SU-DHL-6 (cell line): ENCODE results near the gene GPR153.
"Not testable (repeated sequence)": the region's sequence is repeated elsewhere in the genome, so short reads cannot be mapped to it uniquely, and the experiment has no call there.

Experiments used
- H2AFZ ChIP-seq: fragments of 200-600 bp; sonication (generic); 2 replicates; pipeline ENCODE4 v1.6.1; 2014; ENCODE audit warnings: low read depth, mild to moderate bottlenecking, moderate library complexity, mixed read lengths, antibody characterized with exemption, low read length; ENCODE audit not compliant: severe bottlenecking
- H3F3A ChIP-seq: fragments of 200-600 bp; shearing (Covaris generic); 2 replicates; pipeline ENCODE4 v1.6.0; 2016; ENCODE audit warnings: antibody characterized with exemption, mild to moderate bottlenecking; ENCODE audit not compliant: insufficient read depth
- H3K27ac ChIP-seq: fragments of 200-600 bp; sonication (generic); 2 replicates; pipeline ENCODE4 v1.5.1; 2016; ENCODE audit warnings: low read depth, mild to moderate bottlenecking, low read length, moderate library complexity, mixed read lengths
- H3K27me3 ChIP-seq: fragments of 200-600 bp; sonication (generic), shearing (Covaris generic); 2 replicates; pipeline ENCODE4 v1.6.0; 2014; ENCODE audit warnings: mild to moderate bottlenecking, low read length
- H3K36me3 ChIP-seq: fragments of 200-600 bp; sonication (generic); 2 replicates; pipeline ENCODE4 v1.6.1; 2014; ENCODE audit warnings: mild to moderate bottlenecking, low read length, mixed read lengths
- H3K4me2 ChIP-seq: fragments of 300-600, 200-600 bp; shearing (Covaris generic), sonication (generic); 2 replicates; pipeline ENCODE4 v1.6.0; 2014; ENCODE audit warnings: low read length, low read depth, mild to moderate bottlenecking; ENCODE audit not compliant: poor library complexity, severe bottlenecking
- H3K4me3 ChIP-seq: fragments of 200-600 bp; sonication (generic); 2 replicates; pipeline ENCODE4 v1.5.1; 2014; ENCODE audit warnings: antibody characterized with exemption, low read length, mild to moderate bottlenecking, mixed read lengths; ENCODE audit not compliant: insufficient read depth, poor library complexity, severe bottlenecking
- H3K79me2 ChIP-seq: fragments of 200-600 bp; sonication (generic); 2 replicates; pipeline ENCODE4 v1.6.1; 2014; ENCODE audit warnings: mild to moderate bottlenecking, low read length, moderate library complexity; ENCODE audit not compliant: insufficient read depth
- H3K9ac ChIP-seq: fragments of 200-600 bp; sonication (generic); 2 replicates; pipeline ENCODE4 v1.7.0; 2014; ENCODE audit warnings: mild to moderate bottlenecking, low read length
- H3K9me2 ChIP-seq: fragments of 200-600 bp; sonication (generic); replicated peaks from 2 replicates; pipeline ENCODE4 v1.6.1; 2014; ENCODE audit warnings: low read length; ENCODE audit not compliant: insufficient read depth
- H3K9me3 ChIP-seq: fragments of 200-600 bp; sonication (generic); 2 replicates; pipeline ENCODE4 v1.6.1; 2014; ENCODE audit warnings: low read length, mixed read lengths; ENCODE audit not compliant: insufficient read depth
- H4K20me1 ChIP-seq: fragments of 200-600 bp; sonication (generic); 2 replicates; pipeline ENCODE4 v1.6.1; 2014; ENCODE audit warnings: low read depth, mild to moderate bottlenecking, antibody characterized with exemption, low read length, moderate library complexity, mixed read lengths
- CTCF ChIP-seq: fragments of 200-600 bp; sonication (generic); IDR thresholded peaks from one replicate; pipeline ENCODE4 v1.5.1; 2017; ENCODE audit warnings: antibody characterized with exemption, mild to moderate bottlenecking, low read length, moderate library complexity; ENCODE audit not compliant: insufficient read depth, poor library complexity, severe bottlenecking
- EZH2phosphoT487 ChIP-seq: fragments of 200-600 bp; sonication (generic), shearing (Covaris generic); conservative IDR thresholded peaks from 2 replicates; pipeline ENCODE4 v1.6.1; 2018; ENCODE audit warnings: mild to moderate bottlenecking, antibody characterized with exemption, low read length, moderate library complexity, mixed read lengths

GPR153 gene

GRCh38 chr1:6308449-6308848 lies 47.6 kb upstream of the GPR153 start:
- Histone ChIP-seq H3K27ac (no peak overlapping the region), H3K9me3 (no peaks in the 10 kb centered on the region), H4K20me1 (no peaks in the 10 kb centered on the region), H3K4me2 (no peak overlapping the region), H3F3A (no peaks in the 10 kb centered on the region), H3K27me3 (no peaks in the 10 kb centered on the region), H3K9ac (no peak overlapping the region), H3K36me3 (no peaks in the 10 kb centered on the region), H3K79me2 (no peaks in the 10 kb centered on the region), H3K9me2 (no peaks in the 10 kb centered on the region), H2AFZ (no peak overlapping the region), H3K4me3 (no peak overlapping the region)
- TF ChIP-seq EZH2phosphoT487, result no peak
- TF ChIP-seq CTCF, result no peak

- H3K27me3 ChIP-seq, H3F3A ChIP-seq, H3K9me3 ChIP-seq, H2AFZ ChIP-seq, H3K36me3 ChIP-seq, H3K79me2 ChIP-seq, H3K4me3 ChIP-seq, H3K9me2 ChIP-seq, H3K27ac ChIP-seq, H4K20me1 ChIP-seq, H3K9ac ChIP-seq, H3K4me2 ChIP-seq: not testable (repeated sequence)
These were observed 46.8 kb upstream of the GPR153 start for GRCh38 chr1:6307682-6308081.

- Histone ChIP-seq H3F3A (no peaks in the 10 kb centered on the region), H3K4me2 (no peak overlapping the region), H3K9me3 (no peaks in the 10 kb centered on the region), H3K4me3 (no peak overlapping the region), H3K36me3 (no peaks in the 10 kb centered on the region), H3K9me2 (no peaks in the 10 kb centered on the region), H4K20me1 (no peaks in the 10 kb centered on the region), H3K27me3 (no peaks in the 10 kb centered on the region), H3K9ac (no peak overlapping the region), H2AFZ (no peak overlapping the region), H3K79me2 (no peaks in the 10 kb centered on the region), H3K27ac (no peak overlapping the region)
- TF ChIP-seq EZH2phosphoT487 (no peak), CTCF (no peak)
These were observed 46.2 kb upstream of the GPR153 start for GRCh38 chr1:6307099-6307498.

GRCh38 chr1:6303397-6304012 lies 42.6 kb upstream of the GPR153 start:
- H3K27me3 ChIP-seq, result no peaks in the 10 kb centered on the region
- no peaks in the 10 kb centered on the region for H3K36me3 ChIP-seq
- H2AFZ ChIP-seq, result no peak overlapping the region
- H3K79me2 ChIP-seq, result no peaks in the 10 kb centered on the region
- no peaks in the 10 kb centered on the region for H3K9me2 ChIP-seq
- H3K9ac ChIP-seq, result no peak overlapping the region
- no peak for TF ChIP-seq CTCF
- TF ChIP-seq EZH2phosphoT487, result no peak
- H3F3A ChIP-seq, result no peaks in the 10 kb centered on the region
- no peak overlapping the region for H3K4me2 ChIP-seq
- no peak overlapping the region for H3K27ac ChIP-seq
- no peaks in the 10 kb centered on the region for H4K20me1 ChIP-seq
- no peak overlapping the region for H3K4me3 ChIP-seq
- H3K9me3 ChIP-seq, result no peaks in the 10 kb centered on the region
